Lung (tissue), 12 donors: ENCODE results near the gene TBRG1. TPM values are rescaled to one million over a fixed set of nuclear protein-coding genes. Genes with fewer than 3 reads are reported as not detected.

Experiments
- ATAC-seq: fragments of 200-7000 bp; cut with Tn5 transposase; one replicate; pipeline ENCODE4 v1.9.1; 2020; ENCODE audit warnings: moderate number of reproducible peaks; ENCODE audit not compliant: insufficient read depth, low FRiP score
- DNase-seq, 3 donors: peaks; one replicate each; pipeline ENCODE4 v3.0.0-alpha.2; 2013 to 2017
- H3K27ac ChIP-seq, 2 donors: one replicate each; pipeline ENCODE4 v1.5.1; 2013; ENCODE audit warnings: mild to moderate bottlenecking in 2 of 2, moderate library complexity in 2 of 2, control low read depth in 1 of 2, inconsistent platforms in 1 of 2, low read depth in 1 of 2, low read length in 1 of 2
- H3K27me3 ChIP-seq, 3 donors: one replicate each; pipeline ENCODE4 v1.5.1; 2013; ENCODE audit warnings: low read length in 2 of 3; ENCODE audit not compliant: control insufficient read depth in 3 of 3, insufficient read depth in 3 of 3
- H3K36me3 ChIP-seq, 4 donors: one replicate each; pipeline ENCODE4 v1.5.1; 2013; ENCODE audit warnings: low read length in 4 of 4, mild to moderate bottlenecking in 1 of 4, moderate library complexity in 1 of 4; ENCODE audit not compliant: control insufficient read depth in 4 of 4, insufficient read depth in 4 of 4
- H3K4me1 ChIP-seq, 5 donors: one replicate each; pipeline ENCODE4 v1.5.1; 2013; ENCODE audit warnings: low read length in 5 of 5, mild to moderate bottlenecking in 2 of 5, moderate library complexity in 1 of 5; ENCODE audit not compliant: control insufficient read depth in 5 of 5, insufficient read depth in 5 of 5
- H3K4me3 ChIP-seq: one replicate; pipeline ENCODE4 v1.5.1; 2013; ENCODE audit warnings: mild to moderate bottlenecking, control low read depth, moderate library complexity
- H3K9ac ChIP-seq, 2 donors: one replicate each; pipeline ENCODE4 v1.5.1; 2013; ENCODE audit warnings: low read length in 2 of 2, control low read depth in 1 of 2; ENCODE audit not compliant: insufficient read depth in 1 of 2
- H3K9me3 ChIP-seq, 4 donors: one replicate each; pipeline ENCODE4 v1.5.1; 2013; ENCODE audit warnings: low read length in 3 of 4, mild to moderate bottlenecking in 1 of 4, moderate library complexity in 1 of 4; ENCODE audit not compliant: control insufficient read depth in 4 of 4, insufficient read depth in 3 of 4
- CTCF ChIP-seq: IDR thresholded peaks from 2 replicates; pipeline ENCODE4 v1.5.1; 2012; ENCODE audit warnings: mild to moderate bottlenecking; ENCODE audit errors: control extremely low read depth, extremely low read depth
- WGBS, 2 donors: extraction: QIAGEN DNeasy Blood & Tissue Kit; methylation state at CpG; one replicate each; pipeline ENCODE4 v1.1.7; 2013; 5-methylcytosine and 5-hydroxymethylcytosine counted together
- polyA plus RNA-seq, 2 donors: library from polyadenylated mRNA; stranded (reverse); fragments of 200-250 nt; gene quantifications; one replicate each; pipeline ENCODE4 v1.2.1, GENCODE V29; 2013
- total RNA-seq, 2 donors: library from RNA; depleted of rRNA in 1 of 2; stranded (reverse); fragments of >200 nt in 1 of 2; gene quantifications; one replicate each; pipeline ENCODE4 v1.2.1, GENCODE V29; 2014 to 2021
- donor health status: control.
- donor health status: control.
- donor health status: Bipolar disorder and iron deficiency.
- donor health status: healthy.
- donor health status: DM: yes; HTN: yes; CAD: no.

The TBRG1 gene
- total and polyA plus RNA-seq, 4 donors: 31.3 to 47.0 (median 37.6) TPM

- H3K9ac ChIP-seq: no peak overlapping the region
- ATAC-seq (no peak), DNase-seq (no peak)
- H3K4me3 ChIP-seq: no peak overlapping the region
- WGBS, 2 donors: 96 to 98% methylated on average over 3 of the region's 3 CpGs
- no peak overlapping the region for H3K27ac ChIP-seq
- H3K4me1 ChIP-seq: no peaks in the 10 kb centered on the region
- TF ChIP-seq CTCF: no peak
- no peaks in the 10 kb centered on the region for H3K27me3 ChIP-seq
- no peaks in the 10 kb centered on the region for H3K9me3 ChIP-seq
- H3K36me3 ChIP-seq: peaks cover 0 to 4% (median under 1%) of the 10 kb centered on the region in 4 donors
These were observed 44.9 kb downstream of the TBRG1 start for GRCh38 chr11:124667601-124668000.

- H3K4me3 ChIP-seq: no peak overlapping the region
- ATAC-seq (no peak), DNase-seq (peak in 2 of 3 donors; percentile 45 to 68)
- TF ChIP-seq CTCF: peak; percentile 77
- peaks cover 0 to 4% (median under 1%) of the 10 kb centered on the region in 4 donors for H3K36me3 ChIP-seq
- H3K27me3 ChIP-seq: no peaks in the 10 kb centered on the region
- H3K4me1 ChIP-seq: peaks cover 0 to 10% (median 0%) of the 10 kb centered on the region in 5 donors
- no peaks in the 10 kb centered on the region for H3K9me3 ChIP-seq
- WGBS, 2 donors: 25 to 26% methylated on average over 8 of the region's 8 CpGs
- no peak overlapping the region for H3K27ac ChIP-seq
- no peak overlapping the region for H3K9ac ChIP-seq
These were observed 46.5 kb downstream of the TBRG1 start for GRCh38 chr11:124669193-124669592.

GRCh38 chr11:124670732-124671131, 48.1 kb downstream of the TBRG1 start:
- no peak for TF ChIP-seq CTCF
- no peak overlapping the region for H3K9ac ChIP-seq
- no peak for ATAC-seq
- peaks cover 0 to 4% (median 0%) of the 10 kb centered on the region in 4 donors for H3K36me3 ChIP-seq
- H3K4me1 ChIP-seq: peaks cover 0 to 14% (median 2%) of the 10 kb centered on the region in 5 donors
- no peaks in the 10 kb centered on the region for H3K9me3 ChIP-seq
- DNase-seq: no peak
- peak overlapping the region in 1 of 2 donors; percentile 15 for H3K27ac ChIP-seq
- no peaks in the 10 kb centered on the region for H3K27me3 ChIP-seq
- 26 to 41% methylated on average over 3 of the region's 3 CpGs for WGBS, 2 donors
- no peak overlapping the region for H3K4me3 ChIP-seq
